Measurements from ENCODE around the gene MSN.

Gene MSN

GRCh38 chrX:65671966-65672365 is 4.5 kb downstream of the MSN start:
- Histone ChIP-seq H4K91ac (ENCODE audit: low read depth, low read length, poor library complexity) (no peak overlapping the region), H2BK120ac (ENCODE audit: low read depth, low read length) (no peak overlapping the region), H2BK15ac (ENCODE audit: low read length) (no peak overlapping the region), H2AK5ac (ENCODE audit: low read depth, low read length) (no peak overlapping the region), H3K14ac (ENCODE audit: low read length) (no peak overlapping the region), H3K9ac (ENCODE audit: low read depth, low read length, poor library complexity) (no peak overlapping the region), H3K4ac (ENCODE audit: low read length) (no peak overlapping the region), H3K27ac (replicated peaks; ENCODE audit: low read length) (no peak overlapping the region), H3K4me1 (ENCODE audit: control insufficient read depth in 2 of 2, insufficient read depth in 1 of 2, low read depth in 1 of 2, low read length in 2 of 2) (peaks cover 3 to 4% of the 10 kb centered on the region in 2 donors), H4K8ac (ENCODE audit: low read depth, low read length) (no peak overlapping the region), H2AFZ (ENCODE audit: low read length) (no peak overlapping the region), H3K79me1 (ENCODE audit: low read depth, low read length) (peaks cover 3% of the 10 kb centered on the region), H3K27me3 (ENCODE audit: control insufficient read depth in 3 of 3, insufficient read depth in 3 of 3, low read depth in 1 of 3, low read length in 3 of 3) (no peaks in the 10 kb centered on the region), H3K23ac (ENCODE audit: low read depth, low read length, poor library complexity) (no peak overlapping the region), H2BK5ac (ENCODE audit: low read length) (no peak overlapping the region), H3K4me2 (ENCODE audit: insufficient read depth, low read length, poor library complexity, severe bottlenecking) (no peak overlapping the region), H3K9me3 (replicated peaks in 1 of 2; ENCODE audit: control insufficient read depth in 2 of 2, insufficient read depth in 1 of 2, low read depth in 1 of 2, low read length in 2 of 2) (no peaks in the 10 kb centered on the region), H3K4me3 (ENCODE audit: low read length in 2 of 2) (no peak overlapping the region), H3K18ac (ENCODE audit: low read length) (no peak overlapping the region), H2BK12ac (ENCODE audit: low read length) (no peak overlapping the region), H3K36me3 (replicated peaks in 1 of 2; ENCODE audit: control insufficient read depth in 2 of 2, insufficient read depth in 2 of 2, low read length in 2 of 2) (peaks cover 0 to 10% of the 10 kb centered on the region in 2 donors)
- WGBS, 2 donors (ENCODE audit: extremely low coverage in 2 of 2, insufficient read length in 2 of 2, insufficient replicate concordance in 1 of 2): no CpG with 5 or more reads among the region's 1 CpG
- no peak for DNase-seq (ENCODE audit: low spot score)

DNA sequence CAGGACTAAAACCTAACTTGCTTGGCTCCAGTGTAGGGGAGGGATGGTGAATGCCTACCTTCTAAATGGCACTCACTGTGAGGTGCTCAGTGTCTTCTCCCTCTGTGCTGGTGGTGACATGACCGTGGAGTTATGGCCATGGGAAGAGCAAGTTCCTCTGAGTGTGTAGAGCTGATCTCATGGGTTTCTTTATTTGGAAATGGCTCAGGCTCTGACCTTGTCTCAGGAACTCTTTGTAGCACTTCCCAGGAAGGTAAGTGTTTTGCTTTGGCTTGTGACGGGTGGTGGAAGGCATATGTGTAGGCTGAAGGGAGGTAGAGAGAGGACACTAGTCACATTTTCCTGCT is 6.4 kb downstream of the MSN start:
- Histone ChIP-seq H2AK5ac (ENCODE audit: low read depth, low read length) (no peak overlapping the region), H2BK5ac (ENCODE audit: low read length) (no peak overlapping the region), H3K9me3 (replicated peaks in 1 of 2; ENCODE audit: control insufficient read depth in 2 of 2, insufficient read depth in 1 of 2, low read depth in 1 of 2, low read length in 2 of 2) (no peaks in the 10 kb centered on the region), H3K14ac (ENCODE audit: low read length) (no peak overlapping the region), H2BK15ac (ENCODE audit: low read length) (no peak overlapping the region), H3K79me1 (ENCODE audit: low read depth, low read length) (peaks cover 3% of the 10 kb centered on the region), H2AFZ (ENCODE audit: low read length) (no peak overlapping the region), H3K36me3 (replicated peaks in 1 of 2; ENCODE audit: control insufficient read depth in 2 of 2, insufficient read depth in 2 of 2, low read length in 2 of 2) (peaks cover 0 to 10% of the 10 kb centered on the region in 2 donors), H2BK12ac (ENCODE audit: low read length) (no peak overlapping the region), H2BK120ac (ENCODE audit: low read depth, low read length) (no peak overlapping the region), H3K18ac (ENCODE audit: low read length) (no peak overlapping the region), H3K27ac (replicated peaks; ENCODE audit: low read length) (no peak overlapping the region), H3K9ac (ENCODE audit: low read depth, low read length, poor library complexity) (no peak overlapping the region), H3K4ac (ENCODE audit: low read length) (no peak overlapping the region), H3K4me1 (ENCODE audit: control insufficient read depth in 2 of 2, insufficient read depth in 1 of 2, low read depth in 1 of 2, low read length in 2 of 2) (peaks cover under 1 to 4% of the 10 kb centered on the region in 2 donors), H4K8ac (ENCODE audit: low read depth, low read length) (no peak overlapping the region), H3K27me3 (ENCODE audit: control insufficient read depth in 3 of 3, insufficient read depth in 3 of 3, low read depth in 1 of 3, low read length in 3 of 3) (no peaks in the 10 kb centered on the region), H3K23ac (ENCODE audit: low read depth, low read length, poor library complexity) (no peak overlapping the region), H4K91ac (ENCODE audit: low read depth, low read length, poor library complexity) (no peak overlapping the region), H3K4me3 (ENCODE audit: low read length in 2 of 2) (no peak overlapping the region), H3K4me2 (ENCODE audit: insufficient read depth, low read length, poor library complexity, severe bottlenecking) (no peak overlapping the region)
- WGBS, 2 donors (ENCODE audit: extremely low coverage in 2 of 2, insufficient read length in 2 of 2, insufficient replicate concordance in 1 of 2): no CpG with 5 or more reads among the region's 2 CpGs
- DNase-seq (ENCODE audit: low spot score): no peak

- H3K79me1 ChIP-seq (ENCODE audit: low read depth, low read length): peaks cover 3% of the 10 kb centered on the region
- H3K4ac ChIP-seq (ENCODE audit: low read length): no peak overlapping the region
- no peak overlapping the region for H4K91ac ChIP-seq (ENCODE audit: low read depth, low read length, poor library complexity)
- peaks cover 0 to 10% of the 10 kb centered on the region in 2 donors for H3K36me3 ChIP-seq (replicated peaks in 1 of 2; ENCODE audit: control insufficient read depth in 2 of 2, insufficient read depth in 2 of 2, low read length in 2 of 2)
- H2AK5ac ChIP-seq (ENCODE audit: low read depth, low read length): no peak overlapping the region
- no peak overlapping the region for H3K14ac ChIP-seq (ENCODE audit: low read length)
- no CpG with 5 or more reads among the region's 6 CpGs for WGBS, 2 donors (ENCODE audit: extremely low coverage in 2 of 2, insufficient read length in 2 of 2, insufficient replicate concordance in 1 of 2)
- no peaks in the 10 kb centered on the region for H3K27me3 ChIP-seq (ENCODE audit: control insufficient read depth in 3 of 3, insufficient read depth in 3 of 3, low read depth in 1 of 3, low read length in 3 of 3)
- no peak overlapping the region for H3K23ac ChIP-seq (ENCODE audit: low read depth, low read length, poor library complexity)
- H3K9ac ChIP-seq (ENCODE audit: low read depth, low read length, poor library complexity): no peak overlapping the region
- H2AFZ ChIP-seq (ENCODE audit: low read length): no peak overlapping the region
- H3K4me1 ChIP-seq (ENCODE audit: control insufficient read depth in 2 of 2, insufficient read depth in 1 of 2, low read depth in 1 of 2, low read length in 2 of 2): peaks cover 0 to 4% of the 10 kb centered on the region in 2 donors
- DNase-seq (ENCODE audit: low spot score): no peak
- no peak overlapping the region for H3K27ac ChIP-seq (replicated peaks; ENCODE audit: low read length)
- H3K18ac ChIP-seq (ENCODE audit: low read length): no peak overlapping the region
- no peak overlapping the region for H3K4me2 ChIP-seq (ENCODE audit: insufficient read depth, low read length, poor library complexity, severe bottlenecking)
- H2BK5ac ChIP-seq (ENCODE audit: low read length): no peak overlapping the region
- H3K9me3 ChIP-seq (replicated peaks in 1 of 2; ENCODE audit: control insufficient read depth in 2 of 2, insufficient read depth in 1 of 2, low read depth in 1 of 2, low read length in 2 of 2): no peaks in the 10 kb centered on the region
- no peak overlapping the region for H3K4me3 ChIP-seq (ENCODE audit: low read length in 2 of 2)
- no peak overlapping the region for H4K8ac ChIP-seq (ENCODE audit: low read depth, low read length)
- H2BK15ac ChIP-seq (ENCODE audit: low read length): no peak overlapping the region
- H2BK12ac ChIP-seq (ENCODE audit: low read length): no peak overlapping the region
- H2BK120ac ChIP-seq (ENCODE audit: low read depth, low read length): no peak overlapping the region
These were observed 6.9 kb downstream of the MSN start for GRCh38 chrX:65674204-65674893.

- Histone ChIP-seq H2AK5ac (ENCODE audit: low read depth, low read length) (no peak overlapping the region), H4K91ac (ENCODE audit: low read depth, low read length, poor library complexity) (no peak overlapping the region), H3K36me3 (replicated peaks in 1 of 2; ENCODE audit: control insufficient read depth in 2 of 2, insufficient read depth in 2 of 2, low read length in 2 of 2) (peaks cover 0 to 5% of the 10 kb centered on the region in 2 donors), H3K4me3 (ENCODE audit: low read length in 2 of 2) (no peak overlapping the region), H3K4ac (ENCODE audit: low read length) (no peak overlapping the region), H3K9ac (ENCODE audit: low read depth, low read length, poor library complexity) (no peak overlapping the region), H3K18ac (ENCODE audit: low read length) (no peak overlapping the region), H2AFZ (ENCODE audit: low read length) (no peak overlapping the region), H3K23ac (ENCODE audit: low read depth, low read length, poor library complexity) (no peak overlapping the region), H3K4me2 (ENCODE audit: insufficient read depth, low read length, poor library complexity, severe bottlenecking) (no peak overlapping the region), H2BK12ac (ENCODE audit: low read length) (no peak overlapping the region), H3K79me1 (ENCODE audit: low read depth, low read length) (peaks cover 3% of the 10 kb centered on the region), H3K27me3 (ENCODE audit: control insufficient read depth in 3 of 3, insufficient read depth in 3 of 3, low read depth in 1 of 3, low read length in 3 of 3) (no peaks in the 10 kb centered on the region), H3K14ac (ENCODE audit: low read length) (no peak overlapping the region), H3K4me1 (ENCODE audit: control insufficient read depth in 2 of 2, insufficient read depth in 1 of 2, low read depth in 1 of 2, low read length in 2 of 2) (no peaks in the 10 kb centered on the region), H4K8ac (ENCODE audit: low read depth, low read length) (no peak overlapping the region), H3K9me3 (replicated peaks in 1 of 2; ENCODE audit: control insufficient read depth in 2 of 2, insufficient read depth in 1 of 2, low read depth in 1 of 2, low read length in 2 of 2) (no peaks in the 10 kb centered on the region), H2BK120ac (ENCODE audit: low read depth, low read length) (no peak overlapping the region), H2BK5ac (ENCODE audit: low read length) (no peak overlapping the region), H2BK15ac (ENCODE audit: low read length) (no peak overlapping the region), H3K27ac (replicated peaks; ENCODE audit: low read length) (no peak overlapping the region)
- DNase-seq (ENCODE audit: low spot score): no peak
- no CpG with 5 or more reads among the region's 3 CpGs for WGBS, 2 donors (ENCODE audit: extremely low coverage in 2 of 2, insufficient read length in 2 of 2, insufficient replicate concordance in 1 of 2)
These were observed 10.6 kb downstream of the MSN start for GRCh38 chrX:65677954-65678469.

All from neuronal stem cell (in vitro differentiated cells).